Stimulated activated CD8-positive, alpha-beta memory T cell treated with anti-CD3 and anti-CD28 coated beads, Interleukin-4, amount 100 ng/mL, for 1 hour (primary cell): Measurements from ENCODE around the gene LAIR1.
A peak's percentile ranks its signal among the peaks of the same experiment; 100 is the strongest.
"Not testable (repeated sequence)": the region's sequence is repeated elsewhere in the genome, so short reads cannot be mapped to it uniquely, and the experiment has no call there.

Experiments used
- DNase-seq, 2 donors: peaks; one replicate each; pipeline ENCODE4 v3.0.0-alpha.2; 2020; ENCODE audit warnings: low read depth in 2 of 2, low spot score in 1 of 2

LAIR1 gene

GRCh38 chr19:54364775-54365257 lies at the start of gene LAIR1:
Gene LAIR1, minus strand, starts transcription at chr19:54364931. Its CDS starts 127 bp downstream, at chr19:54364804.
- peak in 1 of 2 donors; percentile 26 for DNase-seq

GRCh38 chr19:54414156-54414555 lies 49.4 kb upstream of the LAIR1 start:
- no peak for DNase-seq

DNA sequence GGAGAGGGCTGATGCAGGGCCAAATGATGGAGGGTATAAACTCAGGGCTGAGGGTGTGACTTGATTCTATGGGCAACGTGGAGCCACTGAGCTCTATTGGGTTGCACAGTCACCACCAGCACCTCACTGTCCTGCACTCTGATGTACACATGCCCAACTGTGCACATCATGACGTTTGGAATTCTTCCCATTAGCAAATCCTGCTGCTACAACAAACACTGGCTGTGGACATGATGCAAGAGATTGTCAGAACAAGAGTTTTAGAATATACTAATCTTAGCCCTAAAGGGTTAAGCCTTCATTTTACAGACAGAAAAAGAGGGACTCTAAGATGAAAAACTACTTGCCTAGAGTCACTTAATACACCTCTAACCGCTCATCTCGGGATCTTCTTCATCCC lies 48.1 kb upstream of the LAIR1 start:
- DNase-seq, result no peak

DNA sequence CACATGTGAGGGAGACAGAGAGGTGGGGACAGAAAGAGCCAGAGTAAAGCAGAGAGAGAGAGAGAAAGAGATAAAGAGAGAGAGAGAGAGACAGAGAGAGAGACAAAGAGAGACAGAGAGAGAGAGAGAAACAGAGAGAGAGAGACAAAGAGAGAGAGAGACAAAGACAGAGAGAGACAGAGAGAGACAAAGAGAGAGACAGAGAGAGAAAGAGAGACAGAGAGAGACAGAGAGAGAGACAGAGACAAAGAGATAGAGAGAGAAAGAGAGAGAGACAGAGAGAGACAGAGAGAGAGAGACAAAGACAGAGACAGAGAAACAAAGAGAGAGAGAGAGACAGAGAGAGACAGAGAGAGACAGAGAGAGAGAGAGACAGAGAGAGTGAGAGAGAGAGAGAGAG lies 46.3 kb upstream of the LAIR1 start:
- no peak for DNase-seq

GRCh38 chr19:54408456-54409026 lies 43.8 kb upstream of the LAIR1 start:
- DNase-seq, result no peak

GRCh38 chr19:54407780-54408179 lies 43.0 kb upstream of the LAIR1 start:
- no peak for DNase-seq

- no peak for DNase-seq
Observed at GRCh38 chr19:54405628-54406027, 40.9 kb upstream of the LAIR1 start.

- DNase-seq, result no peak
Observed at GRCh38 chr19:54403054-54403453, 38.3 kb upstream of the LAIR1 start.

GRCh38 chr19:54400913-54401312 lies 36.2 kb upstream of the LAIR1 start:
- no peak for DNase-seq

GRCh38 chr19:54399189-54399588 lies 34.5 kb upstream of the LAIR1 start:
- DNase-seq, result no peak

- DNase-seq, result no peak
Observed at GRCh38 chr19:54395685-54396084, 31.0 kb upstream of the LAIR1 start.

DNA sequence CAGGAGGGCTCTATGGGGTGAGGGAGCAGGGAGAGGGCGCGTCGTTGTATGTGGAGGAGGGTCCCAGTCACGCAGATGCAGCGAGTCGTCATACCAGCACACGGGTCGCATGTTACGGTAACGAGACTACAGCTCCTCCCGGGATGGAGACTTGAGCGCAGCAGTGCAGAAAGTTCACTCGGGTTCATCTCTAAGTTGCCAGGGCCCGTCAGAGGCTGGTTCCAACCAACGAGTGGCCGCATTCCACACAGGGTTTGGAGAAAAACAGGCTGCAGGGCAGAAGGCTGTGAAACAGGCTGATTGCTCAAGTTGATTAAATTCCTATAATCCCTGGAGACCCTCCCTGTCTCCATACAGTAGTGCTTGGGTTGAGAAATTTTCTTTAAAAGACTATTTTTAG lies 28.6 kb upstream of the LAIR1 start:
- DNase-seq, result no peak

- no peak for DNase-seq
Observed at GRCh38 chr19:54392105-54392504, 27.4 kb upstream of the LAIR1 start.

- no peak for DNase-seq
Observed at GRCh38 chr19:54391589-54392061, 26.9 kb upstream of the LAIR1 start.

DNA sequence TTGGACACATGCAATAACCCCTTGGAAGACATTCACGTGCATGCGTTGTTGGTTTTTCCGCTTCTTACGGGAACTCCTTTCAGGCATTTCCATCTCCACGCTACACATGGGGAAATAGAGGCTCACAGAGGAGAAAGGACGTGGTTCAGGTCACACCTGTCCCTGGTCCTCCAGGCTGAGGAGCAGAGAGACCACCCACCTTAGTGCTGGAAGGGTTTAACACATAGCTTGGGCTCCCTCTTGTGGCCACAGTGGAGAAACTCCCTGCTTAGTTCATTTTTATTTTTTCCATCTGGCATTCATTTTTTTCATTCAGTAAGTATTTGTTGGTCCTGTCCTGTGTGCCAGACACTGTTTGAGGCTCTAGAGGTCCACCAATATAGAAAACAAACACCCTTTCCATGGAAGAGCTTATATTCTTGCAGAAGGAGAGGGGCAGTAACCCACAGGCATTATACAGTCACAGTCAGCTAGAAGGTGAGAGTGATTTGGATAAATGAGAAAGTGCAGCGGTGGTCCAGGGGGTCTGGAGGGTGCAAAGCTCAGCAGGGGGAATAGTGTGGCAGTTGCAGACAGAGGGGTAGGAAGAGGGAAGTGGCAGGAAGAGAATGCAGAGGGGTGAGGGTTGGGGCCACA lies 26.3 kb upstream of the LAIR1 start:
- peak; percentile 38 to 54 for DNase-seq

DNA sequence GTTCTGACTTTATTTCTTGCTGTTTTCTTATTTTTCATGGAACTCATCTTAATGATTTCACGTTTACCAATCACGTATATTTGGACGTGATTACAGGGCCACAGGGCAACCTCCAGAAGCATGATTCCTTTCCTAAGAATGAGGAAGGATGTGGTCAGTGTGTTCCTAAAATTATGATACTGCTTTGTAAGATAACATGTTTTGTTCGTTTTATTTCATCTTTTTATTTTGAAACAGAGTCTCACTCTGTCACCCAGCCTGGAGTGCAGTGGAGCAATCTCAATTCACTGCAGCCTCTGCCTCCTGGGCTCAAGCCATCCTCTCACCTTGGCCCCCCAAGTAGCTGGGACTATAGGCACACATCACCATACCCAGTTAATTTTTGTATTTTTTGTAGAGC lies 24.8 kb upstream of the LAIR1 start:
- no peak for DNase-seq

GRCh38 chr19:54388802-54389139 lies 24.0 kb upstream of the LAIR1 start:
- no peak for DNase-seq

DNA sequence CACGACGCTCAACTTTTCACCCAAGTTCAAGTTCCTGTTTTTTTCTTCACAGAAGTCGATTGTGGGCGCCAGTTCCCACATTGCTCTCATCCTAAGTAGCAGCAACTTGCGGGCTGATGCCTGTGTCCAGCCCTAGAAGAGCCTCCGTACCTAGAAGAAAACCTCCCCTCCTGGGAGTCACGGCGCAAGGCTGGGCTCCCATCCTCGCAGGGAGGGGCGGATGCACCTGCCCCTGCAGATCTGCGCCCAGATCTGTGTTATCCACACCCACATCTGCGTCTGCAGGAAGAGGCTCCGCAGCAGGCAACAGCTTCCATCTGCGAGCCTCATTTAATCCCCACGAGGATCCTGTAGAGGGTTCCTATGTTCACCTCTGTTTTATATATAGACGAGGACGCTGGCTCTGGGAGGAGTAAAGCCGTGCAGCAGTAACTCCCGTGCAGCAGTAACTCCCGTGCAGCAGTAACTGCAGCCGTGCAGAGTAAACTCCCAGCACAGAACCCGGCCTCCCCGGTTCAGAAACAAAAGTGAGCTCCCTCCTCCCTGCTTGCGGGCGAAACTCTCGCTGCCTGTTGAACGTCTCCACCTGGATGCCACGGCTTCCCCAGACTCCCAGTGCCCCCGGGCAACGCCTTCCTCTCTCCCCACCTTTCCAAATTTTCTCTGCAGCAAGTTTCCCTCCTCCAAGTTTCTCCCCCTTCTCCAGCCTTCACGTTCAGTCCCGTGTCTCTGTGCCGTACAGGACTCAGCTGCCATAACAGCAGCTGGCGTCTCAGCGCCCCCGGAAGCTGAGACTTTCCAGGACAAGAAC lies 23.5 kb upstream of the LAIR1 start:
- DNase-seq, result peak in 1 of 2 donors; percentile 13

- DNase-seq, result no peak
Observed at GRCh38 chr19:54383330-54383729, 18.6 kb upstream of the LAIR1 start.

GRCh38 chr19:54382041-54382440 lies 17.3 kb upstream of the LAIR1 start:
- DNase-seq, result not testable (repeated sequence)

DNA sequence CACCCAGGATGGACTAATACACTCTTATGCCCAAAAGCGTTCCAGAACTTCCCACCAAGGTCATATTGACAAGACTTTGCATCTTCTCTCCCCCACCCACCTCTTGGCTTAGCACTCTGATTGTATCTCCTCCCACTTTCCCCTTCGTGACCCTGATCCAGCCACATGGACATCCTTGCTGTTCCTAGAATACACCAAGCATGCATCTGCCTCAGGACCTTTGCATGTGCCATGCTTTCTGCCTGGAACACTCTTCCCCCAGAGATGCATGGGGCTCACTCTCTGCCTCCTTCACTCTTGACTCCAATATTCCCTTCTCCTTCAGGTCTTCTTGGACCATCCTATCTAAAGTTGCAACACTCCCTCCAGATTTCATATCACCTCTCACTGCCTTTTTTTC lies 16.2 kb upstream of the LAIR1 start:
- DNase-seq, result no peak

GRCh38 chr19:54379187-54379678 lies 14.5 kb upstream of the LAIR1 start:
- no peak for DNase-seq
